Measurements from ENCODE around the gene ACY1. TPM values are rescaled to one million over a fixed set of nuclear protein-coding genes. Genes with fewer than 3 reads are reported as not detected.
A peak's percentile ranks its signal among the peaks of the same experiment; 100 is the strongest.

Gene ACY1
- total RNA-seq, 1 experiment from 2014 or later, result 62.6 TPM

GRCh38 chr3:52021489-52022268 lies 38.3 kb downstream of the ACY1 start:
- no peak overlapping the region for H3K9ac ChIP-seq (ENCODE audit: extremely low read depth, insufficient read length, low read length)
- no peaks in the 10 kb centered on the region for H3K23me2 ChIP-seq (ENCODE audit: insufficient read length, low read depth, low read length, poor library complexity, severe bottlenecking)
- no peak overlapping the region for H2BK5ac ChIP-seq (ENCODE audit: insufficient read length, low read length)
- H3K18ac ChIP-seq (ENCODE audit: insufficient read length, low read depth, low read length), result no peak overlapping the region
- no CpG with 5 or more reads among the region's 10 CpGs for WGBS (ENCODE audit: extremely low coverage, insufficient read length, low lambda C conversion rate)
- H4K20me1 ChIP-seq (ENCODE audit: control insufficient read depth, insufficient read depth, insufficient read length), result peaks cover 5% of the 10 kb centered on the region
- DNase-seq, result no peak
- no peak overlapping the region; the same call in 1 of the 2 replicates for H3K14ac ChIP-seq (ENCODE audit: insufficient read depth, low read length)
- no peak overlapping the region for H3T11ph ChIP-seq (ENCODE audit: low read length)
- H4K8ac ChIP-seq (replicated peaks; ENCODE audit: insufficient read length, low read depth, low read length), result no peak overlapping the region
- no peak overlapping the region for H2AK5ac ChIP-seq (ENCODE audit: insufficient read length, low read length)
- no peak overlapping the region for H3K27ac ChIP-seq (ENCODE audit: insufficient read length, low read depth, low read length)
- no peak overlapping the region for H3K4ac ChIP-seq (ENCODE audit: low read depth, low read length)
- Mint-ChIP-seq H3K36me3 (ENCODE audit: insufficient read depth in 1 of 3, low read depth in 3 of 3) (no peaks in the 10 kb centered on the region), H3K27me3 (ENCODE audit: low read depth) (no peaks in the 10 kb centered on the region; the same call in none of the 2 replicates), H3K4me3 (no peak overlapping the region), H3K27ac (peak overlapping the region in 1 of 3 experiments; percentile 26; a peak in 1 of 7 replicates), H3K9me3 (no peaks in the 10 kb centered on the region), H3K4me1 (peaks cover 14 to 25% of the 10 kb centered on the region in 2 experiments)
- no peak overlapping the region for H3K56ac ChIP-seq (ENCODE audit: insufficient read length, low read depth, low read length)
- H3K9me3 ChIP-seq (ENCODE audit: control insufficient read depth, low read depth, low read length), result no peaks in the 10 kb centered on the region
- H3K79me1 ChIP-seq (ENCODE audit: insufficient read depth, low read depth, low read length, poor library complexity, severe bottlenecking), result no peaks in the 10 kb centered on the region
- H3K23ac ChIP-seq (ENCODE audit: insufficient read length, low read depth, low read length), result no peak overlapping the region
- H2BK15ac ChIP-seq (ENCODE audit: low read depth, low read length), result no peak overlapping the region
- H2BK120ac ChIP-seq (ENCODE audit: low read depth, low read length, poor library complexity, severe bottlenecking), result no peak overlapping the region
- H3K4me2 ChIP-seq (ENCODE audit: insufficient read depth, insufficient read length, low read length), result no peak overlapping the region
- TF ChIP-seq CTCF (conservative IDR thresholded peaks at IDR 0.05), result no peak
- H4K5ac ChIP-seq (ENCODE audit: insufficient read length, low read depth, low read length), result no peak overlapping the region
- no peak overlapping the region for H4K91ac ChIP-seq (ENCODE audit: insufficient read length, low read depth, low read length)
- peaks cover 4% of the 10 kb centered on the region; the same call in 1 of the 2 replicates for H3K4me1 ChIP-seq (ENCODE audit: insufficient read depth, low read length)
- no peak overlapping the region for H2AFZ ChIP-seq (ENCODE audit: low read length)
- H3K79me2 ChIP-seq (ENCODE audit: insufficient read depth, low read length), result no peaks in the 10 kb centered on the region
- H2BK12ac ChIP-seq (ENCODE audit: insufficient read length, low read depth, low read length), result no peak overlapping the region
- H2BK20ac ChIP-seq (ENCODE audit: low read depth, low read length, poor library complexity, severe bottlenecking), result no peak overlapping the region
- H3K27me3 ChIP-seq (ENCODE audit: insufficient read depth, low read length), result no peaks in the 10 kb centered on the region

All from H9 (cell line).